ENCODE results near the gene FLT3. TPM values are rescaled to one million over a fixed set of nuclear protein-coding genes. Genes with fewer than 3 reads are reported as not detected.
A peak's percentile ranks its signal among the peaks of the same experiment; 100 is the strongest.

Gene FLT3
- total and polyA plus RNA-seq, 2 donors (not counting 1 experiment from before 2014, with no cell fraction given): 0.13 to 0.42 TPM

GRCh38 chr13:28099396-28100149 lies 803 bp downstream of the FLT3 start:
- Histone ChIP-seq H3K27ac (ENCODE audit: low read length in 2 of 2) (no peak overlapping the region), H3K9me3 (ENCODE audit: control extremely low read depth in 1 of 3, control insufficient read depth in 2 of 3, insufficient read depth in 1 of 3, low read length in 2 of 3) (peaks cover 0 to 2% (median 0%) of the 10 kb centered on the region in 3 donors), H4K20me1 (ENCODE audit: control insufficient read depth, insufficient read depth, low read length, poor library complexity, severe bottlenecking) (no peaks in the 10 kb centered on the region), H3K79me2 (ENCODE audit: control insufficient read depth, insufficient read depth, low read length) (no peaks in the 10 kb centered on the region), H3K36me3 (replicated peaks in 1 of 2; ENCODE audit: control extremely low read depth in 1 of 2, control insufficient read depth in 1 of 2, extremely low read depth in 1 of 2, insufficient read depth in 2 of 2, low read length in 1 of 2) (no peaks in the 10 kb centered on the region), H3K9ac (ENCODE audit: low read length) (peak overlapping the region; percentile 63), H3K4me1 (ENCODE audit: control insufficient read depth in 2 of 2, insufficient read depth in 2 of 2, low read length in 2 of 2) (peaks cover 14 to 18% of the 10 kb centered on the region in 2 donors), H3K27me3 (replicated peaks in 1 of 4; ENCODE audit: control extremely low read depth in 1 of 4, control insufficient read depth in 3 of 4, insufficient read depth in 4 of 4, low read length in 3 of 4) (peaks cover 0 to 40% (median 28%) of the 10 kb centered on the region in 4 experiments), H3K4me3 (ENCODE audit: control extremely low read depth in 1 of 5, extremely low read depth in 1 of 5, insufficient read depth in 1 of 5, low read depth in 2 of 5, low read length in 4 of 5) (peak overlapping the region; percentile 20 to 60 (median 54)), H3K4me2 (replicated peaks; ENCODE audit: low read depth, low read length, poor library complexity, severe bottlenecking) (peak overlapping the region; percentile 91), H2AFZ (ENCODE audit: insufficient read depth, low read depth, low read length, poor library complexity, severe bottlenecking) (peak overlapping the region; percentile 81)
- peaks cover 50% of the 10 kb centered on the region for H3K27me3 Mint-ChIP-seq
- ChIA-PET CTCF (interaction anchor here (0.7 to 1.2 kb wide), 5 partner anchors 88 to 497 kb away, joined by 3 to 4 read pairs (median 3); no protein-coding TSS in a partner anchor), POLR2A (no interaction called here)
- intact Hi-C loops (cut with micrococcal nuclease): loop anchor here (2.0 to 5.0 kb wide), 2 partner anchors 39 to 52 kb away; partner anchors contain the start of gene PAN3
- H3K4me1 Mint-ChIP-seq: peaks cover 8% of the 10 kb centered on the region
- H3K9me3 Mint-ChIP-seq (ENCODE audit: insufficient read depth): no peaks in the 10 kb centered on the region
- 6% methylated on average over 22 of the region's 35 CpGs for WGBS (ENCODE audit: insufficient coverage)
- ATAC-seq (ENCODE audit: low read depth): no peak
- H3K4me3 Mint-ChIP-seq: peak overlapping the region; percentile 83
- DNase-seq: peak; percentile 37
- H3K27ac Mint-ChIP-seq: no peak overlapping the region
- TF ChIP-seq, protein P1, sequence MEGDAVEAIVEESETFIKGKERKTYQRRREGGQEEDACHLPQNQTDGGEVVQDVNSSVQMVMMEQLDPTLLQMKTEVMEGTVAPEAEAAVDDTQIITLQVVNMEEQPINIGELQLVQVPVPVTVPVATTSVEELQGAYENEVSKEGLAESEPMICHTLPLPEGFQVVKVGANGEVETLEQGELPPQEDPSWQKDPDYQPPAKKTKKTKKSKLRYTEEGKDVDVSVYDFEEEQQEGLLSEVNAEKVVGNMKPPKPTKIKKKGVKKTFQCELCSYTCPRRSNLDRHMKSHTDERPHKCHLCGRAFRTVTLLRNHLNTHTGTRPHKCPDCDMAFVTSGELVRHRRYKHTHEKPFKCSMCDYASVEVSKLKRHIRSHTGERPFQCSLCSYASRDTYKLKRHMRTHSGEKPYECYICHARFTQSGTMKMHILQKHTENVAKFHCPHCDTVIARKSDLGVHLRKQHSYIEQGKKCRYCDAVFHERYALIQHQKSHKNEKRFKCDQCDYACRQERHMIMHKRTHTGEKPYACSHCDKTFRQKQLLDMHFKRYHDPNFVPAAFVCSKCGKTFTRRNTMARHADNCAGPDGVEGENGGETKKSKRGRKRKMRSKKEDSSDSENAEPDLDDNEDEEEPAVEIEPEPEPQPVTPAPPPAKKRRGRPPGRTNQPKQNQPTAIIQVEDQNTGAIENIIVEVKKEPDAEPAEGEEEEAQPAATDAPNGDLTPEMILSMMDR (IDR thresholded peaks at IDR 0.05): no peak
- TF ChIP-seq EZH2 (IDR thresholded peaks at IDR 0.05; ENCODE audit: borderline replicate concordance, insufficient read depth, low read depth, low read length, poor library complexity, severe bottlenecking): no peak

DNA sequence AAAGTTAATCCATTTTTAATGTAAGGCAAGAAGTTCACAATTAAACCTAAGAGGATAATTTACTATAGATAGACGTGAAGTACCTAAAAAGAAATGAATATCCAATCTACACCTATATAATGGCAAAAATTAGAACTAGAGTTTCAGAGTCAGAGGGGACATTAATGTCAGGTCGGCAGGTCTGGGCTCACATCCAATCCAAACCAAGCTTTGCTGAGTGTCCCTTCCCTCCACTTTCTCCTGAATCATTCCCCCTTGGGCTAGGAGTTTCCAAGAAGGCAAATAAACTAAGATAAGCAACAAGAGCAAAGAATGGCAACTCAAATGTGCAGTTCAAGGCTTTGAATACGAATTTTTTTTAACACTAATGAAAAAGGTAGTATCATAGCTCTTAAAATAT lies 2.9 kb downstream of the FLT3 start:
- Histone ChIP-seq H3K4me3 (ENCODE audit: control extremely low read depth in 1 of 5, extremely low read depth in 1 of 5, insufficient read depth in 1 of 5, low read depth in 2 of 5, low read length in 4 of 5) (no peak overlapping the region), H4K20me1 (ENCODE audit: control insufficient read depth, insufficient read depth, low read length, poor library complexity, severe bottlenecking) (no peaks in the 10 kb centered on the region), H3K27me3 (replicated peaks in 1 of 4; ENCODE audit: control extremely low read depth in 1 of 4, control insufficient read depth in 3 of 4, insufficient read depth in 4 of 4, low read length in 3 of 4) (peaks cover 0 to 40% (median 28%) of the 10 kb centered on the region in 4 experiments), H3K9me3 (ENCODE audit: control extremely low read depth in 1 of 3, control insufficient read depth in 2 of 3, insufficient read depth in 1 of 3, low read length in 2 of 3) (peaks cover 0 to 2% (median 0%) of the 10 kb centered on the region in 3 donors), H3K9ac (ENCODE audit: low read length) (no peak overlapping the region), H3K4me1 (ENCODE audit: control insufficient read depth in 2 of 2, insufficient read depth in 2 of 2, low read length in 2 of 2) (peaks cover 23 to 29% of the 10 kb centered on the region in 2 donors), H2AFZ (ENCODE audit: insufficient read depth, low read depth, low read length, poor library complexity, severe bottlenecking) (no peak overlapping the region), H3K27ac (ENCODE audit: low read length in 2 of 2) (no peak overlapping the region), H3K4me2 (replicated peaks; ENCODE audit: low read depth, low read length, poor library complexity, severe bottlenecking) (no peak overlapping the region), H3K79me2 (ENCODE audit: control insufficient read depth, insufficient read depth, low read length) (no peaks in the 10 kb centered on the region), H3K36me3 (replicated peaks in 1 of 2; ENCODE audit: control extremely low read depth in 1 of 2, control insufficient read depth in 1 of 2, extremely low read depth in 1 of 2, insufficient read depth in 2 of 2, low read length in 1 of 2) (no peaks in the 10 kb centered on the region)
- TF ChIP-seq EZH2 (IDR thresholded peaks at IDR 0.05; ENCODE audit: borderline replicate concordance, insufficient read depth, low read depth, low read length, poor library complexity, severe bottlenecking): no peak
- TF ChIP-seq, protein P1 (IDR thresholded peaks at IDR 0.05): no peak
- H3K27ac Mint-ChIP-seq: no peak overlapping the region
- DNase-seq (no peak), ATAC-seq (ENCODE audit: low read depth) (no peak)
- ChIA-PET POLR2A (interaction anchor here (0.9 kb wide), 1 partner anchor 41 kb away, joined by 3 read pairs; the partner anchor contains the start of gene PAN3), CTCF (no interaction called here)
- H3K4me3 Mint-ChIP-seq: no peak overlapping the region
- peaks cover 44% of the 10 kb centered on the region for H3K27me3 Mint-ChIP-seq
- H3K4me1 Mint-ChIP-seq: peaks cover 16% of the 10 kb centered on the region
- H3K9me3 Mint-ChIP-seq (ENCODE audit: insufficient read depth): no peaks in the 10 kb centered on the region
- intact Hi-C loops (cut with micrococcal nuclease): no loop called here
- 0% methylated on average over 1 of the region's 3 CpGs for WGBS (ENCODE audit: insufficient coverage)
